Measurements from ENCODE around the gene ULK4. TPM values are rescaled to one million over a fixed set of nuclear protein-coding genes. Genes with fewer than 3 reads are reported as not detected.

ULK4 gene
- total and polyA plus RNA-seq, 2 of the 8 experiments (the other 6 are each of a cell fraction or from before 2014, with no cell fraction given) = 3.0 to 10.8 TPM

- Histone ChIP-seq H3K18ac (ENCODE audit: extremely low read depth, low read length) (no peak overlapping the region), H3K27me3 (replicated peaks in 1 of 4; ENCODE audit: control insufficient read depth in 3 of 4, extremely low read depth in 1 of 4, insufficient read depth in 3 of 4, low read length in 3 of 4) (no peaks in the 10 kb centered on the region), H3K36me3 (ENCODE audit: control insufficient read depth in 2 of 4, insufficient read depth in 4 of 4, low read length in 3 of 4) (no peaks in the 10 kb centered on the region; a peak in 2 of 8 replicates), H3K14ac (ENCODE audit: insufficient read length) (no peak overlapping the region), H3K4me2 (ENCODE audit: insufficient read depth in 1 of 2, low read depth in 2 of 2, low read length in 2 of 2) (no peak overlapping the region), H2AK5ac (ENCODE audit: low read depth, low read length) (no peak overlapping the region), H4K8ac (ENCODE audit: extremely low read depth, insufficient read depth, low read length) (no peak overlapping the region), H2BK12ac (ENCODE audit: low read depth, low read length) (no peak overlapping the region), H3K9ac (replicated peaks in 1 of 4; ENCODE audit: extremely low read depth in 1 of 4, low read depth in 3 of 4, low read length in 3 of 4) (no peak overlapping the region), H3K27ac (ENCODE audit: low read depth, low read length) (no peak overlapping the region), H3K56ac (replicated peaks; ENCODE audit: insufficient read length, low read depth, low read length) (no peak overlapping the region), H3K79me2 (ENCODE audit: control insufficient read depth in 1 of 2, insufficient read depth in 2 of 2, low read length in 2 of 2) (no peaks in the 10 kb centered on the region; a peak in 1 of 4 replicates), H4K20me1 (replicated peaks in 1 of 2; ENCODE audit: control insufficient read depth in 1 of 2, insufficient read depth in 2 of 2, low read length in 2 of 2) (no peaks in the 10 kb centered on the region), H2BK120ac (replicated peaks; ENCODE audit: low read depth, low read length) (no peak overlapping the region), H3K23me2 (ENCODE audit: low read depth, low read length) (no peaks in the 10 kb centered on the region), H2BK15ac (ENCODE audit: low read length) (no peak overlapping the region), H3K4me3 (ENCODE audit: extremely low read depth in 1 of 4, insufficient read depth in 2 of 4, low read depth in 3 of 4, low read length in 4 of 4) (no peak overlapping the region), H2BK20ac (ENCODE audit: low read length) (no peak overlapping the region), H3K23ac (ENCODE audit: insufficient read length) (no peak overlapping the region), H3K9me3 (ENCODE audit: insufficient read depth in 2 of 2, low read depth in 1 of 2, low read length in 1 of 2) (peaks cover 7 to 8% of the 10 kb centered on the region in 2 experiments; a peak in 1 of 4 replicates), H2AFZ (ENCODE audit: low read length) (no peak overlapping the region), H4K5ac (ENCODE audit: insufficient read length, low read depth, low read length) (no peak overlapping the region), H3K4me1 (replicated peaks in 1 of 4; ENCODE audit: control insufficient read depth in 3 of 4, insufficient read depth in 4 of 4, low read length in 3 of 4) (no peaks in the 10 kb centered on the region), H4K91ac (replicated peaks; ENCODE audit: insufficient read length, low read length) (no peak overlapping the region), H3K4ac (replicated peaks; ENCODE audit: insufficient read length, low read depth, low read length) (no peak overlapping the region), H3K79me1 (ENCODE audit: low read depth, low read length) (no peaks in the 10 kb centered on the region), H2BK5ac (ENCODE audit: low read depth, low read length) (no peak overlapping the region)
- 79% methylated on average over 3 of the region's 3 CpGs; no CpG with 5 or more reads in 1 of the 2 experiments for WGBS, 2 experiments (ENCODE audit: extremely low coverage in 1 of 2, insufficient coverage in 1 of 2, insufficient read length in 1 of 2, insufficient replicate concordance in 2 of 2, low coverage in 1 of 2, low lambda C conversion rate in 2 of 2, missing lambda C conversion rate in 1 of 2)
- CTCF ChIA-PET (ENCODE audit: partially characterized antibody) = interaction anchor here (1.0 kb wide), 1 partner anchor 178 kb away, joined by 3 read pairs; no protein-coding TSS in a partner anchor
- FAIRE-seq (no peak), DNase-seq (ENCODE audit: low read depth in 1 of 2, low spot score in 2 of 2) (no peak)
- POLR2A ChIA-PET (ENCODE audit: partially characterized antibody) = no interaction called here
- no peak for TF ChIP-seq BCL11A (IDR thresholded peaks at IDR 0.05; ENCODE audit: low read depth in 2 of 2, low read length in 2 of 2)
- no peak for TF ChIP-seq EZH2 (IDR thresholded peaks at IDR 0.05; ENCODE audit: low read depth, low read length, severe bottlenecking)
- TF ChIP-seq SRF (IDR thresholded peaks at IDR 0.05; ENCODE audit: low read depth, low read length) = no peak
- TF ChIP-seq SUZ12 (IDR thresholded peaks at IDR 0.05; ENCODE audit: low read length) = no peak
- TF ChIP-seq, protein P1, sequence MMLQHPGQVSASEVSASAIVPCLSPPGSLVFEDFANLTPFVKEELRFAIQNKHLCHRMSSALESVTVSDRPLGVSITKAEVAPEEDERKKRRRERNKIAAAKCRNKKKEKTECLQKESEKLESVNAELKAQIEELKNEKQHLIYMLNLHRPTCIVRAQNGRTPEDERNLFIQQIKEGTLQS (IDR thresholded peaks at IDR 0.05; ENCODE audit: insufficient read depth, low read depth, low read length) = no peak
- no peak for TF ChIP-seq KDM1A (IDR thresholded peaks at IDR 0.05; ENCODE audit: borderline replicate concordance, low read length)
These were observed 268.1 kb downstream of the ULK4 start for GRCh38 chr3:41693799-41694198.

All from H1 (cell line).